Osteoblast (primary cell): ENCODE measurements around the gene C11orf21. TPM values are rescaled to one million over a fixed set of nuclear protein-coding genes. Genes with fewer than 3 reads are reported as not detected.

Experiments used
- DNase-seq: peaks from one replicate; pipeline ENCODE4 v3.0.0; 2011; ENCODE audit warnings: low spot score, mixed read lengths; ENCODE audit not compliant: insufficient read length; ENCODE audit errors: missing footprints
- H2AFZ ChIP-seq: 2 replicates; pipeline ENCODE4 v1.6.0; 2011; ENCODE audit warnings: mild to moderate bottlenecking, low read length
- H3K27ac ChIP-seq: 2 replicates; pipeline ENCODE4 v1.5.1; 2011; ENCODE audit warnings: mild to moderate bottlenecking, low read depth, low read length, moderate library complexity
- H3K27me3 ChIP-seq: 2 replicates; pipeline ENCODE4 v1.6.0; 2012; ENCODE audit warnings: mild to moderate bottlenecking, control low read depth, inconsistent platforms, low read length, moderate library complexity; ENCODE audit not compliant: insufficient read depth
- H3K36me3 ChIP-seq: 2 replicates; pipeline ENCODE4 v1.5.1; 2011; ENCODE audit warnings: mild to moderate bottlenecking, low read length, control low read depth, moderate library complexity; ENCODE audit not compliant: insufficient read depth
- H3K4me1 ChIP-seq: 2 replicates; pipeline ENCODE4 v1.5.1; 2011; ENCODE audit warnings: mild to moderate bottlenecking, low read length, control low read depth, moderate library complexity; ENCODE audit not compliant: insufficient read depth
- H3K4me2 ChIP-seq: 2 replicates; pipeline ENCODE4 v1.6.0; 2011; ENCODE audit warnings: mild to moderate bottlenecking, low read length; ENCODE audit not compliant: insufficient read depth
- H3K4me3 ChIP-seq: fragments of 200-600 bp; sonication (generic); 3 replicates; pipeline ENCODE4 v1.5.1; 2012; ENCODE audit warnings: mild to moderate bottlenecking, low read length, inconsistent platforms; ENCODE audit not compliant: insufficient read depth
- H3K79me2 ChIP-seq: 2 replicates; pipeline ENCODE4 v1.6.0; 2012; ENCODE audit warnings: mild to moderate bottlenecking, low read length, control low read depth, inconsistent platforms; ENCODE audit not compliant: insufficient read depth
- H3K9me3 ChIP-seq: 2 replicates; pipeline ENCODE4 v1.5.1; 2011; ENCODE audit warnings: low read depth, low read length, control low read depth
- H4K20me1 ChIP-seq: 2 replicates; pipeline ENCODE4 v1.6.0; 2012; ENCODE audit warnings: mild to moderate bottlenecking, low read length, control low read depth; ENCODE audit not compliant: insufficient read depth
- CTCF ChIP-seq: IDR thresholded peaks from 2 replicates; pipeline ENCODE4 v1.5.1; 2011; ENCODE audit warnings: mild to moderate bottlenecking, low read depth, low read length, moderate library complexity; ENCODE audit errors: extremely low read depth
- total RNA-seq: library from RNA; depleted of rRNA; stranded (reverse); fragments of >200 nt; gene quantifications from 2 replicates; pipeline ENCODE4 v1.2.3, GENCODE V29; 2012

The C11orf21 gene
- total RNA-seq, 1 donor = 0.36 TPM

GRCh38 chr11:2295971-2296912 lies 5.5 kb downstream of the C11orf21 start:
- H3K9me3 ChIP-seq = no peaks in the 10 kb centered on the region
- H3K4me1 ChIP-seq = no peaks in the 10 kb centered on the region
- H3K36me3 ChIP-seq = no peaks in the 10 kb centered on the region
- no peak overlapping the region for H3K27ac ChIP-seq
- H3K4me2 ChIP-seq = no peak overlapping the region
- TF ChIP-seq CTCF = no peak
- peak; percentile 63 for DNase-seq
- H3K4me3 ChIP-seq = no peak overlapping the region
- H3K79me2 ChIP-seq = no peaks in the 10 kb centered on the region
- H3K27me3 ChIP-seq = no peaks in the 10 kb centered on the region
- H4K20me1 ChIP-seq = no peaks in the 10 kb centered on the region
- no peak overlapping the region for H2AFZ ChIP-seq

- Histone ChIP-seq H4K20me1 (no peaks in the 10 kb centered on the region), H3K9me3 (no peaks in the 10 kb centered on the region), H3K4me1 (no peaks in the 10 kb centered on the region), H3K36me3 (no peaks in the 10 kb centered on the region), H3K27ac (no peak overlapping the region), H3K79me2 (no peaks in the 10 kb centered on the region), H3K4me2 (no peak overlapping the region), H2AFZ (no peak overlapping the region), H3K4me3 (no peak overlapping the region), H3K27me3 (peaks cover 6% of the 10 kb centered on the region)
- no peak for TF ChIP-seq CTCF
- peak; percentile 18 for DNase-seq
Observed at GRCh38 chr11:2294926-2295290, 6.8 kb downstream of the C11orf21 start.

GRCh38 chr11:2293984-2294925 lies 7.5 kb downstream of the C11orf21 start:
- Histone ChIP-seq H3K79me2 (no peaks in the 10 kb centered on the region), H3K9me3 (no peaks in the 10 kb centered on the region), H4K20me1 (no peaks in the 10 kb centered on the region), H2AFZ (no peak overlapping the region), H3K4me2 (no peak overlapping the region), H3K36me3 (no peaks in the 10 kb centered on the region), H3K4me1 (no peaks in the 10 kb centered on the region), H3K27ac (no peak overlapping the region), H3K27me3 (peaks cover 12% of the 10 kb centered on the region), H3K4me3 (no peak overlapping the region)
- peak; percentile 65 for DNase-seq
- TF ChIP-seq CTCF = no peak
